IPS-18c (cell line): ENCODE measurements around the gene PHACTR4.
"Not testable (repeated sequence)": the region's sequence is repeated elsewhere in the genome, so short reads cannot be mapped to it uniquely, and the experiment has no call there.

Source experiments
- H3K4me3 ChIP-seq: 2 replicates; pipeline ENCODE4 v1.7.0; 2013; ENCODE audit warnings: low read depth, mild to moderate bottlenecking, low read length, moderate library complexity; ENCODE audit not compliant: insufficient read depth
- H3K9me3 ChIP-seq: one replicate; pipeline ENCODE4 v1.6.1; 2013; ENCODE audit warnings: mild to moderate bottlenecking, low read length, moderate library complexity; ENCODE audit not compliant: control insufficient read depth, insufficient read depth

Gene PHACTR4

GRCh38 chr1:28416509-28417194 is 47.1 kb downstream of the PHACTR4 start:
- H3K4me3 ChIP-seq = no peak overlapping the region

GRCh38 chr1:28417441-28417922 is 47.9 kb downstream of the PHACTR4 start:
- H3K4me3 ChIP-seq = no peak overlapping the region
- no peaks in the 10 kb centered on the region for H3K9me3 ChIP-seq

More at GRCh38 chr1:28416509-28417194, 47.1 kb downstream of the PHACTR4 start:
- no peaks in the 10 kb centered on the region for H3K9me3 ChIP-seq

- H3K4me3 ChIP-seq = no peak overlapping the region
- H3K9me3 ChIP-seq = no peaks in the 10 kb centered on the region
These were observed 48.5 kb downstream of the PHACTR4 start for GRCh38 chr1:28417926-28418637.

GRCh38 chr1:28421744-28422143 is 52.2 kb downstream of the PHACTR4 start:
- no peaks in the 10 kb centered on the region for H3K9me3 ChIP-seq
- no peak overlapping the region for H3K4me3 ChIP-seq

GRCh38 chr1:28426831-28427230 is 57.3 kb downstream of the PHACTR4 start:
- Histone ChIP-seq H3K4me3 (no peak overlapping the region), H3K9me3 (no peaks in the 10 kb centered on the region)

- Histone ChIP-seq H3K4me3 (no peak overlapping the region), H3K9me3 (no peaks in the 10 kb centered on the region)
These were observed 58.5 kb downstream of the PHACTR4 start for GRCh38 chr1:28428012-28428411.

- no peak overlapping the region for H3K4me3 ChIP-seq
- H3K9me3 ChIP-seq = no peaks in the 10 kb centered on the region
These were observed 59.5 kb downstream of the PHACTR4 start for GRCh38 chr1:28428990-28429520.

GRCh38 chr1:28436211-28436769 is 66.8 kb downstream of the PHACTR4 start:
- H3K4me3 ChIP-seq = no peak overlapping the region

GRCh38 chr1:28437264-28437923 is 67.9 kb downstream of the PHACTR4 start:
- no peaks in the 10 kb centered on the region for H3K9me3 ChIP-seq
- H3K4me3 ChIP-seq = no peak overlapping the region

More at GRCh38 chr1:28436211-28436769, 66.8 kb downstream of the PHACTR4 start:
- H3K9me3 ChIP-seq = no peaks in the 10 kb centered on the region

- Histone ChIP-seq H3K4me3 (no peak overlapping the region), H3K9me3 (no peaks in the 10 kb centered on the region)
These were observed 68.6 kb downstream of the PHACTR4 start for GRCh38 chr1:28437924-28438699.

GRCh38 chr1:28439320-28439719 is 69.8 kb downstream of the PHACTR4 start:
- Histone ChIP-seq H3K4me3 (no peak overlapping the region), H3K9me3 (no peaks in the 10 kb centered on the region)

- Histone ChIP-seq H3K4me3 (no peak overlapping the region), H3K9me3 (no peaks in the 10 kb centered on the region)
These were observed 72.1 kb downstream of the PHACTR4 start for GRCh38 chr1:28441674-28442073.

- no peaks in the 10 kb centered on the region for H3K9me3 ChIP-seq
- H3K4me3 ChIP-seq = no peak overlapping the region
These were observed 74.0 kb downstream of the PHACTR4 start for GRCh38 chr1:28443550-28443949.

GRCh38 chr1:28447679-28448078 is 78.1 kb downstream of the PHACTR4 start:
- Histone ChIP-seq H3K9me3 (no peaks in the 10 kb centered on the region), H3K4me3 (no peak overlapping the region)

GRCh38 chr1:28448094-28448611 is 78.6 kb downstream of the PHACTR4 start:
- H3K4me3 ChIP-seq, H3K9me3 ChIP-seq: not testable (repeated sequence)

GRCh38 chr1:28449904-28450303 is 80.4 kb downstream of the PHACTR4 start:
- H3K4me3 ChIP-seq = no peak overlapping the region

More at GRCh38 chr1:28449904-28450303, 80.4 kb downstream of the PHACTR4 start:
- no peaks in the 10 kb centered on the region for H3K9me3 ChIP-seq
